Measurements from ENCODE around the gene TGFBR2. TPM values are rescaled to one million over a fixed set of nuclear protein-coding genes. Genes with fewer than 3 reads are reported as not detected.
"Not testable (repeated sequence)": the region's sequence is repeated elsewhere in the genome, so short reads cannot be mapped to it uniquely, and the experiment has no call there.

Gene TGFBR2
- polyA plus RNA-seq, 3 donors: 122 to 137 (median 125) TPM

DNA sequence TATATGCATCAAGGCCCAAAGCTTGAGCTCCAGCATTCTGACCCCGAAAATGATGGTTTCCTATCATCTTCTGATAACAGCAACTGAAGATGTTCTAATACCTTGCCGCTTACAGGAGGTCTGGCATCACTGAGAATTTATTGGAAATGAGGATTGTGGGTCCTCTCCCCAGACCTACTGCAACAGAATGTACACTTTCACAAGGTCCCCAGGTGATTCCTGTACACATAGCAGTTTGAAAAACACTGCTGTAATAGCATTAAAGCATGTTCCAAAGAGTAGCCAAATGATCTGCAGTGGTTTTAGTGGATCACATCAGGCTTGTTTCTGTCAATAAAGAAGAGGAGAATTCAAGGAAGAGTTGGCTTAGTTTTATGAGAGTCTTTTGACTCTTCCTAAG lies 11.3 kb downstream of the TGFBR2 start:
- no peak for DNase-seq (ENCODE audit: low read depth in 3 of 3, low spot score in 2 of 3)

DNA sequence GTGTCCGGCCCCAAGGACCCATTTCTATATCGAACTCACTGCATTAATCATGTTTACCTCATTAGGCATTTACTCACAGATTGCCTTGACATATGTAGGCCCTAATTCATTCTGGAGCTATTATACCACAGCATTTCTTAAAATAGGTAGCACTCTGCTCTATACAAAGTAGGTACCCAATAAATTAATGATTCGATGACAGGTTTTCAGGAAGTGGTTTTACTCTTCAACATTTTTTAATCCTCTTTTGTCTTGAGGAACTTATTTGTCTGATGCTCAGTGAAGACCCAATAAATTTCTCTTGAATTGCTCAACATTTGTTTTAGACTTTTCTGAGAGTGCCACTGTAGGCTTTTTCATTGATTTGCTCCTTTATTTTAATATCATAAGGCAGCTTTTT lies 12.1 kb downstream of the TGFBR2 start:
- DNase-seq (ENCODE audit: low read depth in 3 of 3, low spot score in 2 of 3): no peak

DNA sequence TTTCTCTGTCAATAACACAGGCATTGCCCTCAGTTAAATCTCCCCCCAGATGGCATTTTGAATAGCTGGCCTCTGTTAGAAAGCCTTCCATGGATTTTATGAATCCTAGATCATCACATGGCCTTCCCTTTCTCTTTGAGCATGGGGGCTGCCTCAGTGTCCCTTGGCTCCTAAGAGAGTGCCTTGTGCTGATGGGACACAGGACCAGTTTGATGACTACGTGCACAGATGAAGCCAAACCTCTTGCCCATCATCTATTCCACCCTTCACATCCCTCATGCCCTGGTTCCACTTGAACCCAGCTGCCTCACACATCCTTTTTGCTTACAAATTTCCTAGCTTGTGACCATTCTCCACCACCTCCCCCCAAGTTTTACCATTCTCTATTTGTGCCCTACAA lies 12.9 kb downstream of the TGFBR2 start:
- no peak for DNase-seq (ENCODE audit: low read depth in 3 of 3, low spot score in 2 of 3)

DNA sequence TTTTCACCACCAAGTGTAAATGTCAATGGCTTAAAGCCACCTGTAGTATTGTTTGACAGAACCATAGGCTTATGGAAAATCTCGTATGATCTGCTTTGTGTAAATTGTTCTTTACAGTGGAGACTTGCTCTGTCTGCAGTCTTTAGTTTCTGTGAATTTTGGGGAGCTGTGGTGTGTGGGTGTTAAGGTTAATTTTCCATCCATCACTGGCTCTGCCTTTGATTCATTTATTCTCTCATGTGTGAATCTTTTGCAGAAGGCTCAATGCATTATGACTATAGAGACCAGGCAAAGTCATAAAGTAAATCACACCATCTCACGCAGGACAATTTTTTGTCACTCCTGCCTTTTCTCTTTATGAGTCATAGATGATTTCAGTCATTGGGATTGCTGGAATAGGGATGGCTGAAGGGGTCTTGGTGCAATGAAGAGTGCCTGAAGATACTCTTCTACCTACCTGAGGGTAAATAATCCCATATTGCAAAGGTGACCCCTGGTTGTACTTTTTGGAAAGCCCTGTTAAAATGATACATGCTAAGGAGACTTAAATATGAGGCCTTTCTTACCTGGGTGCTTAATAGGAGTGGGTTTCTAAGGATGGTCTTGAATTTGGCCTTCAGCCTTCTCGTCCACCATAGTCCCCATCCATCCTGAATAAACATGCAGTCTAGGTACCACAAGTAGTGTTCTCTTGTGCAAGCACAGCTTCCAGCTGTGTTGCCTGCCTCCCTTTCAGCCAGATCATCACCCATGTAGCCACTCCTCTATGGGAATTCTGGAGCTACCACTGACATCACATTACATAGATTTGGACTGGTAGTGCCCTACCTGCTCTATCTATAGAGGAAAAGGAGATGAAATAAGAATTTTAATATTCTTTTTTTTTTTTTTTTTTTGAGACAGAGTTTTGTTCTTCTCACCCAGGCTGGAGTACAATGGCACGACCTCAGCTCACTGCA lies 14.3 kb downstream of the TGFBR2 start:
- no peak for DNase-seq (ENCODE audit: low read depth in 3 of 3, low spot score in 2 of 3)

DNA sequence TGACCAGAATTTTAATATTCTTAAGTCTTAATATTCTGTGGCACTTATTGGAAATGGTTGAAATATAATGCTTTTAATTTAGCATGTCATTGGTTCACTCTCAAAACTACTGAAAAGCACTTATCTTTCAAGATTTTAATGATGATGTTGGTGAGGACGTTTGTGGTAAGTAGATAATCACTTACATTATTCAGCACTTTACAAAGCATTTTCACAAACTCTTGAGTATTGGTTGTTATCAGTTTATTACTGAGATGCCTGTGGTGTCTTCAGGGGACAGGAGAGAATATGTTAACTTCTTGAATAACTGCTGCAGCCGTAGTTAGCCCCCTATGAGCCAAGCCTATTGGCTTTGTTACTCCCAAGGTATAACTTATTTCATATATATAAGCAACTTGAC lies 15.2 kb downstream of the TGFBR2 start:
- DNase-seq (ENCODE audit: low read depth in 3 of 3, low spot score in 2 of 3): no peak

DNA sequence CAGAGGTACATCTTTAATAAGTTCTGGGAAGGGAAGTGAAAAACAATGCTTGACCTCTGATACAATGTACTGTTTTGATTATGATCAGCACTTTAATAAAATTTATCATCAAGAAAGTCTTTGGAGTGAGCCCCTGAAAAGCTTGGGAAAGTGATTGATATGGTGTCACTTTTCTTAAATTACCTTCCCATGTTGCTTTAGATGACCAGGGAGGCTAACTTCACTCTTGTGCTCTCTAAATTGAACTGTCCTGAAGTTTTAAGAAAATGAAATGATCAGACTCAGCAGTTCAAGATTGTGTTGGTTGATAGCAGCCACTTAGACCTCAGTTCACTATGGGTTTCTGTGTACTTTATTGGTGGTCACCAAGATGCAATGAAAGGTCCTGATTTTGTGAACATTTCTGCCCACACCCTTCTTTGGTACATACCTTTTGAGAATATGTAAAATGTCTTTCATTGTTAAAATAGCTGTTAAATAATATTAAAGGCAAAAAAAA lies 15.7 kb downstream of the TGFBR2 start:
- DNase-seq (ENCODE audit: low read depth in 3 of 3, low spot score in 2 of 3): no peak

DNA sequence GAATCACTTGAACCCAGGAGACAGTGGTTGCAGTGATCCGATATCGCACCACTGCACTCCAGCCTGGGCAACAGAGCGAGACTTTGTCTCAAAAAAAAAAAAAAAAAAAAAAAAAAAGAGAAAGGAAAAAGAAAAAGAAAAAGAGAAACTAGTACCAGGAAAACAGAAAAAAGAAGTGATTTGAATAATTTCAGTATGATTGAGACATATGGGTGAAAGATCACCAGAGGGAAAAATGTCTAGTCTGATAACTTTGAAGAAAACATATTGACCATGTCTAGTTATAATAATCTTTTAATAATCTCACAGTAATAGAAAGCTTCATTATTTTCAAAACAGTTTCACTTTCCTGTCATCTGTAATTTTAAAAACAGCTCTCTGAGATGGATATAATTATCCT lies 16.4 kb downstream of the TGFBR2 start:
- DNase-seq (ENCODE audit: low read depth in 3 of 3, low spot score in 2 of 3): no peak

DNA sequence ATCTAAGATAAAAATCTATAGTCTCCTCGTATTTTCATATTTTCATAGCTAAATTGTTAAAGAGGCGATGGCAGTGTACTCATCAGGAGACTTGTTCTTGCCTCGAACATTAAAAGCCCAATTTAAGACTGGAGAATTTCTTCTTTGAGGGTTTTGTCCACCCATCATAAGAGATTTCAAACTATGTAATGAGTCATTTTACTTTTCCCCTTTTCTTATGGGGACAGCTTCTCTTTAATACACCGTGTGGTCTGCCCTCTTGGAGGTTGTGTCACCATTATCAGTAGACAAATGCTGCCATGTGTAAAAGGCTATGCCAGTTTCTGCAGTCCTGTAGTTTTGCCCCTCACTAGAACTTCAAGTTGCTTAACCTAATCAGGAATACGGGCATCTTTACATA lies 16.9 kb downstream of the TGFBR2 start:
- DNase-seq (ENCODE audit: low read depth in 3 of 3, low spot score in 2 of 3): no peak

DNA sequence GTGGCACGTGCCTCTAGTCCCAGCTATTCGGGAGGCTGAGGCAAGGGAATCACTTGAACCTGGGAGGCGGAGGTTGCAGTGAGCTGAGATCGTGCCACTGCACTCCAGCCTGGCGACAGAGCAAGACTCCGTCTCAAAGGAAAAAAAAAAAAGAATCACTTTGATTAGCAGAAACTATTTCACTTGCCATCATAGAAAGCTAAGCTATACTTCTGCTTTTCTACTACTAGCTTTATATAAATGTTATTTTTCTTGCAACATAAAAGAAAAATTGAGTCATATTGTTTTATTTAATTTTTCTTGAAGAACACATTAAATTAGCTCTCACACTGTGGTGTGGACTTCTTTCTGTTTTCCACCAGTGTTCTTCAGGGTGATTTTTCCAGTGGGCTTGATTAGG lies 18.1 kb downstream of the TGFBR2 start:
- not testable (repeated sequence) for DNase-seq (ENCODE audit: low read depth in 3 of 3, low spot score in 2 of 3)

DNA sequence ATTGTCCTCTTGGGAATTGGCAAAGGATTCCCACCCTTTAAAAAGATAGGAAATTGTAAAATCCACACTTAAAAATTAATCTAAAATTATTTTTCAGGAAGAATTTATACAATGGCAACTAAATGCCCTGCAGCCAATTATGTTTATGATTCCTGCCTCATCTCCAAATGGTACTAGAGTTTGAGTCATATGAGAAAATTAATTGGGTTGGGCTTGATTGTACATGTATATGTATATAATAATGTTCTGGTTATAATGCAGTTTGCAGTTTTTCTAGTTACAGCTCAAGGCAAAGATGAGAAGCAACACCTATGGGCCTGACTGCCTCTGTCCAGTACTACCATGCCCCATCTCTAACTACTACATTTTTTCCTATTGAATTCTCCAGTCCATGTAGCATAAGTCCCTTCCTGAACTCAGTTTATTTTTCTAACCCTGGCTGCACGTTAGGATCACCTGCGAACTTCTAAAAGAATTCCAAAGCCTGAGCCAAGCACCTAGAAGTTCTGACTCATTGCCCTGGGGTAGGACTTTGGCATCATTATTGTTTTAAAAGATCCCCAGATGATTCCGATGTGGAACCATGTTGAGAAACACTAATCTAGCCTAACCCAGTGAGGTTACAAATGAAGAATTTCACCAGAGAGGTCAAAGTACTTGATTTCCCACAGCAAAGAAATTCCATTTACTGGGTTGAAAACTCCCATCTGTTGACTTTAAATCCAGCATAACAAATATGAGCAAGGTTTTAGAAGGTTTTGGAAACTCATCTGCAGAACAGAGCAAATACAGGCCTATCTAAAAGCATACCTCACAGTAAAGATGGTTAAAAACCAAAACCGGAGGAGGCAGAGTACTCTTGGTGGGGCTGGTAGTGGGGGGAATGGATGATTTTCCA lies 19.4 kb downstream of the TGFBR2 start:
- no peak for DNase-seq (ENCODE audit: low read depth in 3 of 3, low spot score in 2 of 3)

DNA sequence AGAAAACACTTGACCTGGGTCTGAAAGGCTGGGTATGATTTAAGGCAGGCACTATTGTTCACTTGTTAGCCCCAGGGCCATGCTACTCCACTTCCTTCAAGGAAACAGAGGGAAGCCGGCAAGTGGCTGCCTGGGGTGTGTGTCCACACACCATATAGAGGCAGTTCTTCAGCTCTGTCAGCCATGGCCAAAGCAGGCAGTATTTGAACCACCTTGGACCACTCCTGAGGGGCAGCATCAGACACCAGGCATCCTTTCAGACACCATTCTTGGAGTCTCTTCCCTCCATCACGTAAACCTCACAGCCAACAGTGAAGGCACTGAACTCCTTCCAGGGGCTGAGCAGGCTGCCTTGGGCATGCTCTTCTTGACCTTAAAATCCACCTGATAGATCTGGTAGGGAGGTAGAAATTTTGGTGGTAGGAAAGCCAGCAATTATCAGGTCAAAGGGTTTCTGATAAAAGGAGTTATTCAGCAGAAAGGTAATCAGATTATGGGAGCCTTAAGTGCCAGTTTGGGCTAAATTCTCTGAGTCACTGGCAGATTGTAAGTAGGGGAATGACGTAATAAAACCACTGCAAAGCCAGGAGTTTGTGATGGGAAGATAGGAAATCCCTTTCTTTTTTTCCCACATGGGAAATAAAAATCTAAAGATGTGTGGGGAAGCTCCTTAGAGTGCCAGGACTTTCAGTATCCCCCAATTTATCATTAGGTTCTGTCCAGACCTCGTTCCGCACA lies 20.2 kb downstream of the TGFBR2 start:
- DNase-seq (ENCODE audit: low read depth in 3 of 3, low spot score in 2 of 3): no peak

DNA sequence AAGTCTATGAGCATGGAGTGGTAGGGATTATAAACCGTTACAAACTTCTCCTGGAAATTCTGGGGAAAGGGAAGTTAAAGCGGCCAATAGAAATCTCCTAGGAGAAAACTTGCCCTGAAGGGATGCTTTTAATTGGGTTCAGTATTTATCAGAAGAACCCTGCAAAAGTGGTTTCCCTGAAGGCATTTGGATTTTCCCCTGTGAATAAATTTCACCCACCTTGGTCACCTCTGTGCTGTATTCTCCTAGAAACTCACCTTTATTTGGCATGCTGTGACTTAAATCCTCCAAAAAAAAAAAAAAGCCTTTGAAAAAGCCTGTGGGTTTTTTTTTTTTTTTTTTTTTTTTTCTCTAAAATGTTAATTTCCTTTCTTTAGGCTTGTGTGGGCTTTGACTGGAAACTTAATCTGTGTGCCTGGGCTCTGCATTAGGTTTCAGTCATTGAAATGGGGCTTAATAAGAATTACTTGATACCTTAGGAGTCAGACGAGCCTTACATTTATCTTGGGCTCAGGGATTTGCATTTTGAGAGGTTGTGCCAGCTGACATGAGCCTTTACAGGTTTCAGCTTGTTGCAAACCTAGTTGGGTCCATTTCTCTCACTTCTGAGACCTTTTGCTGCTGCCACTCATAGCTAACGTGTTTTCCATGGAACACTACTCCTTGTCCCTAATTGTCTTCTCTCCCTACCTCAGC lies 22.0 kb downstream of the TGFBR2 start:
- no peak for DNase-seq (ENCODE audit: low read depth in 3 of 3, low spot score in 2 of 3)

DNA sequence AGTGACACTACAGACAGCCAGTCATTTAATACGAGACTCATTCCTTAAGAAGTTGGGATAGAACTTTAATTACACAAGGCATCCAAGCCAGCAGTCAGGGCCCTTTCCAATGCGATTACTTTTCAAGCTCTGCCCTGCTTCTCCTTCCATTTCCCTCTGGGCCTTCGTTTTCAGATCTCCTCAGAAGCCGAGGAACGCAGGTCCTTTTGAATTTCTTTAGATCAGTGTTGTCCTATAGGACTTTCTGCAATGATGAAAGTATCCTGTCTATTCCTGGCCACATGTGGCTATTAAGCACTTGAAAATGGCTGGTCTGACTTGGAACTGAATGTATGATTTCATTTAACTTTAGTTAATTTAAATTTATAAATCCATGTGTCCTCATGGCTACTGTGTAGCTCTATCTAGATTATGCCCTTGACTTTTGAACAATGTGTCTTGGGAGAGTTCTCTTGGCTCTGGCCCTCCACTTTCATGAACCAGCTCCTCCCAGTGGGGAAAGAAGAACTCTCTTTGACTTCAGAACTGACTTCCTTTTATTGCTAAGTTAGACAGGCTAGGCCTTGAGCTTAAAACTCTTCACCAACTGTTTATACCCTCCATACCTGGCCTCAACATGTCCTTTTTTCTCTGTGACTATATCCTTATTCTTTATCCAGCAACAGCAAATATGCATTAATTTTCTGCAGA lies 22.6 kb downstream of the TGFBR2 start:
- no peak for DNase-seq (ENCODE audit: low read depth in 3 of 3, low spot score in 2 of 3)

DNA sequence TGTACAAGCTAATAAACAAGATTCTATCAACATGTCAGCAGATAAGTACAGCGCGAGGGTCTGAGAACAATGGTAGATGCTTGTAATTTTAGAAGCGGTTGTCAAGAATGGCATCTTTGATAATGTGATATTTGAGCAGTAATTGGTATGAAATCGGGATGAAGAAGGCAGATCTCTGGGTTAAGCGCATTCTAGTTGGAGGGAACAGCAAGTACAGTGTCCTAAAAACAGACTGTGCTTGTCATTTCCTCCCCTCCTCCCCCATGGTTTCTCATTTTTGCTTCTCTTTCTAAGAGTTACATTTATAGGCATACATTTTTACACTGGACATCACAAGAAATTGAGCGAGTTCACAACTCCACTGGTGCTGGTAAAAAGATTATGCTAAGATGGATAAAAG lies 23.3 kb downstream of the TGFBR2 start:
- DNase-seq (ENCODE audit: low read depth in 3 of 3, low spot score in 2 of 3): no peak

DNA sequence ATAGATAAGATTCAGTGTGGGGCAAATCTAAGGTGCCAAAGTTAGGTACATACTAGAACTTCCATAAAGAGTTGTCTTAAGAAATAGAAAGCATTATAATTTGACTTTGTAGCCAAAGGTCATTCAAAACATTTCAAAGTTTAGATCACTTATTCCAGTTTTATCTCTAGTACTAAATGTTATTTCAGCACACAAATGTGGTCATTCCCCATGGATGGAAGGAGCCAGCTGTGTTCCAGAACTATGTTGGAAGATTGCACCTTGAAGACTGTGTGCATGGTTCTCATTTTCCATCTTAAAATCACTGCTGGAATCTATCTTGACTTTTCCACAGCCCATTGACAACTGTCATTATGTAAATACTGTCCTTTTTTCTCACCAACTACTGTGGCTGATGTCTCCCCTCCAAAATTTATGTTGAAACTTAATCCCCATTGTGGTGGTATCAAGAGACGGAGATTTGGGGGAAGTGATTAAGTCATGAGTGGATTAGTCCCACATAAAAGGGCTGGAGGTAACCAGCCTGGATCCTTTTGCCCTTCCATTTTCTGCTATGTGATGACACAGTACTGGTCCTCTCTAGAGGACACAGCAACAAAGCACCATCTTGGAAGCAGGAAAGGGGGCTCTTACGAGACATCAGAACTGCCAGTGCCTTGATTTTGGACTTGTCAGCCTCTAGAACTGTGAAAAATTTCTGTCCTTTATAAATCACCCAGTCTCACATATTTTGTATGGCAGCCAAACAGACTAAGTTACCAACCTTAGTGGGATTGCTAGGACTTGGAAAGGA lies 24.0 kb downstream of the TGFBR2 start:
- no peak for DNase-seq (ENCODE audit: low read depth in 3 of 3, low spot score in 2 of 3)

DNA sequence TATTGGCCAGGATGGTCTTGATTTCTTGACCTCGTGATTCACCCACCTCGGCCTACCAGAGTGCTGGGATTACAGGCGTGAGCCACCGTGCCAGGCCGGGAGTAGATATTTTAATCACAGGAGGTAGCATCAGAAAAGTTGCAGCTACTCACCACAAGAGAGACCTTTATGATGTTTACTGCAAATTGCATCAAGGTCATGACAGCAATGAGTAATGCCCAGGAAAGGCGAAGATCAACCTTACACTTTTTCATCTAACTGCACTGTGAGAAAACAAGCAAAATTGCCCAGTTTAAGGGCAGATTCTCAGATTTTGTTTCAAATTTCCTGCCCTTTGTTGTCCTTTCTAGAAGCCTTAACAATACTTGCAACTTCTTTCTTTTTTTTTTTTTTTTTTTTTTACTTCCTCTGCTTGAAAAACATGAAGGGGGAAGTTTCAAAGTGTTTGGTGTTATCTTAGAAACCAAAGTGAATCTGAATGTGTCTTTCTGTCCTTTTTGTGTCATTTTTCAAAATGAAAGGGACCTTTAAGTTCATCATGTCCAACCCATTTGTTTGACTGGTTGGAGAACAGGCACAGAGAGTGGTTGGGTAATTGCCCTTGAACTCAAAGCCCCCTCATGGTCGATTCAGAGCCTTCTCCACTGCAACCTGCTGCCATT lies 25.0 kb downstream of the TGFBR2 start:
- DNase-seq (ENCODE audit: low read depth in 3 of 3, low spot score in 2 of 3): no peak

DNA sequence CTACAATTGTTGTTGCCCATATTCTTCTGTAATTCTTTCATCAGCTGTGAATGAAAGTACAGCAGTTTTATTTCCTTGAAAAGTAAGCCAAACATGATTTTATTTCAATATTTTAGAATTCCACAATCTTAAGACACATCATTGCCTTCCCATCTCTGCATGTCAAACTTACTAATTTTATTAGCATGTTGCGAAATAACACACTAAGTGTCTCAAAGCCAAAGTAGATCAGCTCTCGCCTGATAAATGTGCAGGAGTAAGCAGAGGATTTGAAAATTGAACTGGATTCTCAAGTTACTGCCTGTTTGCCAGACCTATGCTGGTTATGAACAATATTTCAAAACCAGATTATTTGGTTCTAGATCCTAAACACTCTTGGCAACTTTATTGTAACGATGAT lies 25.7 kb downstream of the TGFBR2 start:
- no peak for DNase-seq (ENCODE audit: low read depth in 3 of 3, low spot score in 2 of 3)

DNA sequence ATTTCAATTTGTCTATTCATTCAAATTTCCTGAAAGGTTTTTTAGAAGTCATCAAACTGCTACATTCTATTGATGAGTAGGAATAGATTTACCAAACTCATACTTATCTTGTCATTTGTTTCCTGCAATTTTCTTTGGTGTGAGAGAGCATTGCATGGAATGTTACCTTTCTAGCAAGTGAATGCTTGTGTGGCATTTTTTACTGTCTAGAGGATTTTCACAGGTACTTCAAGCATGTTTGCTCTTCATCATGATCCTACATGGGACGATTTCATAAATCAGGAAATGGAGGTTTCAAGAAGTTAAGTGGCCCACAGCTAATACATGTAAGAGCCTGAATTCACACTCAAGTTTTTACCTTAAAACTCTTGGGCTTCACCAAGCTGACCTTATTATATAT lies 26.1 kb downstream of the TGFBR2 start:
- no peak for DNase-seq (ENCODE audit: low read depth in 3 of 3, low spot score in 2 of 3)
